DOHH2 (cell line): ENCODE measurements around the gene EEIG2.

Experiments used
- CTCF ChIP-seq: fragments of 200-600 bp; sonication (generic); IDR thresholded peaks from one replicate; pipeline ENCODE4 v1.5.1; 2014; ENCODE audit warnings: antibody characterized with exemption, mild to moderate bottlenecking, low read depth, low read length; ENCODE audit not compliant: poor library complexity, severe bottlenecking
- EZH2phosphoT487 ChIP-seq: fragments of 200-600 bp; sonication (generic); IDR thresholded peaks from 2 replicates; pipeline ENCODE4 v1.6.1; 2017; ENCODE audit warnings: borderline replicate concordance, mild to moderate bottlenecking, antibody characterized with exemption, low read length, moderate library complexity, mixed read lengths

DNA sequence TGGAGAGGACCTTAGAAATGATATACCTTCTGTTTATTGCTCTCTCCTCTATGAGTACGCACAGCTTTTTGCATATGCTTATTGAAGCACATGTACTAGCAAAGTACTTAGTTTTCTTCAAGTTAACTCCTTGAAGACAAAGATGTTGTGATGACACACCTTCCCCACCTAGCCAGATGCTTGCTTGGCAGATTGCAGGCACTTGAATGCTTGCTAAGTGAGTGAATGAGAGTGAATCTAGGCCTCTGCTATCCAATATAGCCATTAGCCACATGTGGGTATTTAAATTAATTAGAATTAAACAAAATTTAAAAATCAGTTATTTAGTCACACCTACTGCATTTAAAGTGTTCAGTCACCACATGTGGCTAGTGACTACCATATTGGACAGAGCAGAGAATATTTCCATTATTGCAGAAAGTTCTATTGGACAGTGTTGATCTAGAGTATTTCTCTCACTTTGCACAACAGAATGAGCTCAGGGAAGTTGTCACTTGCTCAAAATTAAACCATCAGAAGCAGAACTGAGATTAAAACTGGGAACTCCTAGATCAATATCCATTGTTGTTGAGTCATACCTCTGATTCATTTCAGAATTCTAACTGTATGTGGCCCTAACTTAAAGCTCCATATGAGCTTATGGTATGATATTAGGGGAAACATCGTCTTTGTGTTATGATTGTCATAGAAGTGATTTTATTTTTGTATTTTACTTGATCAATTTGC is 8.6 kb upstream of the EEIG2 start:
- TF ChIP-seq CTCF (no peak), EZH2phosphoT487 (no peak)
